HEK293T (cell line): Measurements from ENCODE around the gene NFKBIA.

Experiments used
- CTCF ChIA-PET: fragments of 350-600 bp; formaldehyde crosslinking; extraction: SDS; loops from one replicate; lab custom pipeline; 2021; ENCODE audit warnings: antibody characterized with exemption, inconsistent platforms; lab: Yijun Ruan, JAX
- POLR2A ChIA-PET: fragments of 350-600 bp; formaldehyde crosslinking; extraction: SDS; loops from one replicate; lab custom pipeline; 2020; ENCODE audit warnings: antibody characterized with exemption, inconsistent platforms; lab: Yijun Ruan, JAX
- DNase-seq: peaks from one replicate; pipeline ENCODE4 v3.0.0; 2012; ENCODE audit warnings: mixed read lengths; ENCODE audit errors: extremely low spot score
- ARNT ChIP-seq: fragments of 450-650 bp; IDR thresholded peaks from 2 replicates; pipeline ENCODE4 v1.6.1; 2017; ENCODE audit warnings: mild to moderate bottlenecking
- ELF4 ChIP-seq: fragments of 450-650 bp; IDR thresholded peaks from 2 replicates; pipeline ENCODE4 v1.6.1; 2017; ENCODE audit warnings: antibody characterized with exemption
- FOXM1 ChIP-seq: fragments of 450-650 bp; IDR thresholded peaks from 2 replicates; pipeline ENCODE4 v1.6.1; 2017; ENCODE audit warnings: mild to moderate bottlenecking, borderline replicate concordance
- HDGF ChIP-seq: fragments of 450-650 bp; IDR thresholded peaks from 2 replicates; pipeline ENCODE4 v1.6.1; 2017; ENCODE audit warnings: antibody characterized with exemption, borderline replicate concordance
- ZNF384 ChIP-seq: fragments of 450-650 bp; IDR thresholded peaks from 2 replicates; pipeline ENCODE4 v1.6.1; 2016

Gene NFKBIA

DNA sequence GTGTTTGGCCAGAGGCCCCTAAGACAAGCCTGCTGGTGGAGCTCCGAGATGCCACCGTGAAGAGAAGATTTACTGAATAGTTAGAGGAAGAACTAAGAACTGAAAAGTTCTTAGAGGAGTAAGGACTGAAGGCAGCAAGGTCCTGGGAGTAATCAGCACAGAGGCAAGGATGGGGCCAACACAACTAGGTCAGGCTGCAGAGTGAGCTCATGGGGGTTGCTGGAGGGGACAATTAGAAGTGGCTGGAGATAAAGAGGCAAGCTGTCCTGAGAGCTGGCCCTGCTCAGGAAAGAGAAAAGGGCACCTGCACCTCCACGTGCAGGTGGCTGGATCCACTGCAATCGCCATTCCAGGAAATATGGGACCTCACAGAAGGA is 52.7 kb downstream of the NFKBIA start:
- TF ChIP-seq FOXM1 (no peak), ZNF384 (no peak), ELF4 (no peak), HDGF (no peak), ARNT (no peak)
- DNase-seq: no peak
- CTCF ChIA-PET: interaction anchor here (0.9 kb wide), 1 partner anchor 9 kb away, joined by 3 read pairs; no protein-coding TSS in a partner anchor
- POLR2A ChIA-PET: interaction anchor here (1.5 to 2.4 kb wide), 2 partner anchors 52 to 60 kb away, joined by 7 to 11 read pairs; partner anchors contain the start of gene PSMA6
